GM12878 (cell line): ENCODE measurements around the gene ERCC2. TPM values are rescaled to one million over a fixed set of nuclear protein-coding genes. Genes with fewer than 3 reads are reported as not detected.

Experiments used
- ATAC-seq: fragments of 200-7000 bp; cut with Tn5 transposase; 3 replicates; pipeline ENCODE4 v1.9.1; 2020; ENCODE audit warnings: mild to moderate bottlenecking, moderate library complexity
- BruUV-seq: library from RNA; stranded (reverse); fragments of 400-500 nt; replicated peaks from 2 replicates; lab custom pipeline; 2021; lab: Mats Ljungman, UMichigan
- CTCF ChIA-PET: fragments of 300-600 bp; sonication (Branson Sonifier 250); formaldehyde crosslinking; extraction: SDS; loops from one replicate; lab custom pipeline; 2021; ENCODE audit warnings: inconsistent platforms; lab: Yijun Ruan, JAX
- POLR2A ChIA-PET: fragments of 350-600 bp; formaldehyde crosslinking; extraction: SDS; loops from one replicate; lab custom pipeline; 2021; ENCODE audit warnings: inconsistent platforms; lab: Charles Lee
- RAD21 ChIA-PET: fragments of 300-600 bp; sonication (Branson Sonifier 250); formaldehyde crosslinking; loops from one replicate; lab custom pipeline; 2023; ENCODE audit warnings: antibody characterized with exemption; ENCODE audit not compliant: unreplicated experiment; lab: Charles Lee
- SMC1A ChIA-PET: fragments of 300-600 bp; sonication (Branson Sonifier 250); formaldehyde crosslinking; loops from one replicate; lab custom pipeline; 2023; ENCODE audit not compliant: unreplicated experiment, uncharacterized antibody; lab: Charles Lee
- DNase-seq: peaks from one replicate; pipeline ENCODE4 v3.0.0-alpha.2; 2011; ENCODE audit warnings: low read depth, low spot score
- FAIRE-seq: peaks from 3 replicates; lab custom pipeline; 2011; peaks lifted over from hg19 to GRCh38; lab: Jason Lieb, UNC
- H2AFZ ChIP-seq: 2 replicates; pipeline ENCODE4 v1.6.0; 2011; ENCODE audit warnings: low read depth, low read length, control low read depth; ENCODE audit not compliant: control insufficient read depth
- H3K27ac ChIP-seq: 2 replicates; pipeline ENCODE4 v1.5.1; 2011; ENCODE audit warnings: control low read depth; ENCODE audit not compliant: control insufficient read depth, insufficient read depth
- H3K27me3 ChIP-seq, 2 experiments: replicated peaks in 1 of 2; 2 replicates each; pipeline versions ENCODE4 v1.6.0 to v1.6.1; 2011; ENCODE audit warnings: low read length in 1 of 2; ENCODE audit not compliant: control insufficient read depth in 2 of 2, insufficient read depth in 2 of 2
- H3K36me3 ChIP-seq, 2 experiments: 2 replicates each; pipeline ENCODE4 v1.5.1; 2011; ENCODE audit warnings: low read length in 1 of 2; ENCODE audit not compliant: control insufficient read depth in 2 of 2, insufficient read depth in 2 of 2
- H3K4me1 ChIP-seq: 2 replicates; pipeline ENCODE4 v1.6.1; 2011; ENCODE audit warnings: mild to moderate bottlenecking, low read length, moderate library complexity, mixed read lengths; ENCODE audit not compliant: control insufficient read depth, insufficient read depth
- H3K4me2 ChIP-seq: 2 replicates; pipeline ENCODE4 v1.6.0; 2011; ENCODE audit warnings: control low read depth; ENCODE audit not compliant: control insufficient read depth, insufficient read depth
- H3K4me3 ChIP-seq: fragments of 200-600 bp; sonication (generic); 2 replicates; pipeline ENCODE4 v1.5.1; 2016
- H3K79me2 ChIP-seq: 2 replicates; pipeline ENCODE4 v1.6.0; 2011; ENCODE audit warnings: low read length; ENCODE audit not compliant: control insufficient read depth, insufficient read depth
- H3K9ac ChIP-seq: 2 replicates; pipeline ENCODE4 v1.8.0; 2011; ENCODE audit warnings: low read length, control low read depth, mixed read lengths; ENCODE audit not compliant: control insufficient read depth, insufficient read depth
- H3K9me3 ChIP-seq: replicated peaks from 3 replicates; pipeline ENCODE4 v1.5.1; 2011; ENCODE audit warnings: mild to moderate bottlenecking, low read length; ENCODE audit not compliant: control insufficient read depth, insufficient read depth
- H4K20me1 ChIP-seq: 2 replicates; pipeline ENCODE4 v1.6.0; 2011; ENCODE audit not compliant: control insufficient read depth, insufficient read depth
- BCL3 ChIP-seq: IDR thresholded peaks from 2 replicates; pipeline ENCODE4 v1.6.1; 2011; ENCODE audit warnings: borderline replicate concordance, low read depth, mild to moderate bottlenecking, moderate library complexity, low read length; ENCODE audit not compliant: insufficient read depth, poor library complexity, severe bottlenecking
- CBFB ChIP-seq: IDR thresholded peaks from 2 replicates; pipeline ENCODE4 v1.6.1; 2016; ENCODE audit warnings: antibody characterized with exemption, low read depth
- CEBPB ChIP-seq, 2 experiments: fragments of 150-350 bp in 1 of 2; IDR thresholded peaks; 2 replicates each; pipeline ENCODE4 v1.6.1; 2012 to 2014; ENCODE audit warnings: low read depth in 2 of 2, low read length in 2 of 2, borderline replicate concordance in 1 of 2, inconsistent platforms in 1 of 2
- IKZF1 ChIP-seq: fragments of 450-650 bp; conservative IDR thresholded peaks from 2 replicates; pipeline ENCODE4 v1.6.1; 2017; ENCODE audit warnings: antibody characterized with exemption, mild to moderate bottlenecking
- NFIC ChIP-seq: IDR thresholded peaks from 2 replicates; pipeline ENCODE4 v1.6.1; 2012; ENCODE audit warnings: low read depth, mild to moderate bottlenecking, inconsistent platforms, low read length, moderate library complexity
- STAT3 ChIP-seq: IDR thresholded peaks from 2 replicates; pipeline ENCODE4 v1.6.1; 2011; ENCODE audit warnings: low read depth, low read length, improper control_type of control experiment
- ZBTB11 ChIP-seq: fragments of 450-650 bp; formaldehyde crosslinking; IDR thresholded peaks from 2 replicates; pipeline ENCODE4 v1.5.0; 2022; ENCODE audit warnings: mild to moderate bottlenecking, missing genetic modification characterization
- ZSCAN29 ChIP-seq: fragments of 450-650 bp; IDR thresholded peaks from 2 replicates; pipeline ENCODE4 v1.6.1; 2017; ENCODE audit warnings: mild to moderate bottlenecking, moderate library complexity
- WGBS: methylation state at CpG from one replicate; pipeline ENCODE4 v1.1.6; 2016; ENCODE audit warnings: low lambda C conversion rate; ENCODE audit not compliant: insufficient replicate concordance, insufficient coverage; ENCODE audit errors: missing lambda C conversion rate; 5-methylcytosine and 5-hydroxymethylcytosine counted together
- in situ Hi-C: fragments of 300-500 bp; cut with MboI; formaldehyde crosslinking; loops from 9 replicates; pipeline ENCODE4 v1.14.3; 2018; ENCODE audit warnings: mixed read lengths
- intact Hi-C: fragments of 100-400 bp; cut with micrococcal nuclease; formaldehyde crosslinking; loops from one replicate; pipeline ENCODE4 v1.14.2; 2022; ENCODE audit not compliant: unreplicated experiment
- polyA plus RNA-seq, 11 experiments: library from polyadenylated mRNA; depleted of rRNA in 4 of 11; unstranded in 6 of 11; stranded (reverse) in 5 of 11; fragments of >200 nt; fragmentation: Nextera tagmentation in 4 of 11; fragmentation: Illumina TruSeq in 1 of 11; extraction: Ambion mirVana in 4 of 11; extraction: Trizol in 1 of 11; gene quantifications; 1 replicate in 1 of 11; 2 replicates in 10 of 11; pipeline versions ENCODE4 v1.2.1 to v1.2.3, GENCODE V29; 2011 to 2016; ENCODE audit warnings: inconsistent platforms in 2 of 11, missing spikeins in 2 of 11, low read depth in 1 of 11
- total RNA-seq, 4 experiments: library from RNA; depleted of rRNA in 3 of 4; stranded (reverse); fragments of >200 nt in 3 of 4; fragmentation: Illumina TruSeq in 1 of 4; extraction: Trizol in 1 of 4; gene quantifications; 2 replicates each; pipeline versions ENCODE4 v1.2.1 to v1.2.3, GENCODE V29; 2013 to 2021

ERCC2 gene
- total and polyA plus RNA-seq, 10 of the 15 experiments (the other 5 are each of a cell fraction or from before 2014, with no cell fraction given), result 1.3 to 40.1 (median 15.6) TPM

GRCh38 chr19:45322744-45323281 is 47.6 kb downstream of the ERCC2 start, which contains the start of gene CKM:
TSS of gene CKM (minus strand) at chr19:45322875. CDS start at chr19:45319713, 3,162 bp downstream.
- DNase-seq (no peak), ATAC-seq (no peak), FAIRE-seq (no peak)
- H3K27ac ChIP-seq, result no peak within 1 kb of the TSS
- H3K4me3 ChIP-seq, result no peak within 1 kb of the TSS
- TF ChIP-seq CBFB, result no peak
- TF ChIP-seq BCL3, result no peak
- no peak for TF ChIP-seq NFIC
- no peak for TF ChIP-seq CEBPB (IDR thresholded peaks at IDR 0.05; ENCODE audit: borderline replicate concordance in 1 of 2, low read depth in 2 of 2, low read length in 2 of 2)
- no peak for TF ChIP-seq STAT3
- TF ChIP-seq ZBTB11 (CRISPR knock-in tag), result no peak
- TF ChIP-seq IKZF1, result no peak
- TF ChIP-seq ZSCAN29, result no peak
- no peaks in the 10 kb centered on the region for H3K36me3 ChIP-seq
- in situ Hi-C loops, result no loop called here
- SMC1A ChIA-PET, result no interaction called here
- POLR2A ChIA-PET, result no interaction called here
- H3K27me3 ChIP-seq, result peaks cover 0 to 3% of the 10 kb centered on the region in 2 experiments; a peak in 2 of 4 replicates
- WGBS, result 29% methylated on average over 15 of the region's 15 CpGs
- no peak within 1 kb of the TSS for H3K9ac ChIP-seq
- H4K20me1 ChIP-seq, result no peaks in the 10 kb centered on the region
- no peaks in the 10 kb centered on the region for H3K9me3 ChIP-seq
- CTCF ChIA-PET, result no interaction called here
- RAD21 ChIA-PET, result no interaction called here
- H3K79me2 ChIP-seq, result no peaks in the 10 kb centered on the region
- BruUV-seq, result no TSS peak
- intact Hi-C loops, result no loop called here
- H2AFZ ChIP-seq, result no peak within 1 kb of the TSS
- no peak within 1 kb of the TSS for H3K4me2 ChIP-seq
- no peaks in the 10 kb centered on the region for H3K4me1 ChIP-seq
